PFSK-1 (cell line): ENCODE measurements around the gene PRDM12.

Source experiments
- FOXP2 ChIP-seq: optimal IDR thresholded peaks from 2 replicates; pipeline ENCODE3; 2011; ENCODE audit warnings: borderline replicate concordance, control low read depth, inconsistent platforms; ENCODE audit not compliant: insufficient read depth; ENCODE audit errors: extremely low read length, extremely low read depth
- POLR2AphosphoS5 ChIP-seq: IDR thresholded peaks from 2 replicates; pipeline ENCODE4 v1.6.1; 2012; ENCODE audit warnings: low read depth, mild to moderate bottlenecking, control low read depth, low read length, moderate library complexity
- REST ChIP-seq, 2 experiments: IDR thresholded peaks; 2 replicates each; pipeline versions ENCODE4 v1.6.1 to v1.8.0; 2011 to 2012; ENCODE audit warnings: low read depth in 2 of 2, low read length in 2 of 2, control low read depth in 1 of 2, inconsistent platforms in 1 of 2, mild to moderate bottlenecking in 1 of 2, moderate library complexity in 1 of 2; ENCODE audit not compliant: insufficient read depth in 1 of 2
- SIN3A ChIP-seq: IDR thresholded peaks from 2 replicates; pipeline ENCODE4 v1.6.1; 2012; ENCODE audit warnings: mild to moderate bottlenecking, low read length, moderate library complexity, borderline replicate concordance; ENCODE audit not compliant: insufficient read depth
- TAF1 ChIP-seq: IDR thresholded peaks from 2 replicates; pipeline ENCODE4 v1.6.1; 2012; ENCODE audit warnings: low read length, control low read depth, borderline replicate concordance; ENCODE audit not compliant: insufficient read depth

PRDM12 gene

DNA sequence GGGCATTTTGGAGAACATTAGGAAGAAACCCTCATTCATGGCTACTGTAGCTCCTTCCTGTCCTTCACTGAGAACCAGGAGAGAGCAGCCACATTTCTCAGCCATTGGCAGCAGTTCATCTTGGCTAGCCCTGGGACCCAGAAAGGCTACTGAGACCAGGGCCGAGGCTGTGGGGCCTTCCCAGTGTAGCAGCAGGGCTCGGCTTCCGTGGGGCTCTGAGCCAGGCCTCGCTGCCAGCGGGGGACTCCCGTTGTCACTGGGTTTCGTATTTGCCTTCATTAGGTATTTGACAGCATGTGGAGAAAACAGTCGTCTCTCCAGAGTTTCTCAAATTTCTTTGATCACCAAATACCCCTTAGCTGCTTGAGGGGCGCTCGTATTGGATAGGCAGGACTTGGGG lies 37.3 kb upstream of the PRDM12 start:
- TF ChIP-seq FOXP2 (no peak), SIN3A (no peak), REST (IDR thresholded peaks at IDR 0.05; ENCODE audit: insufficient read depth in 1 of 2, low read depth in 2 of 2, low read length in 2 of 2) (no peak), POLR2AphosphoS5 (no peak), TAF1 (no peak)

GRCh38 chr9:130627896-130628792 lies 36.2 kb upstream of the PRDM12 start:
- no peak for TF ChIP-seq TAF1
- no peak for TF ChIP-seq SIN3A
- TF ChIP-seq POLR2AphosphoS5 = no peak
- no peak for TF ChIP-seq FOXP2
- no peak for TF ChIP-seq REST (IDR thresholded peaks at IDR 0.05; ENCODE audit: insufficient read depth in 1 of 2, low read depth in 2 of 2, low read length in 2 of 2)

GRCh38 chr9:130629443-130630070 lies 34.8 kb upstream of the PRDM12 start:
- TF ChIP-seq TAF1 (no peak), REST (IDR thresholded peaks at IDR 0.05; ENCODE audit: insufficient read depth in 1 of 2, low read depth in 2 of 2, low read length in 2 of 2) (no peak), SIN3A (no peak), FOXP2 (no peak), POLR2AphosphoS5 (no peak)

DNA sequence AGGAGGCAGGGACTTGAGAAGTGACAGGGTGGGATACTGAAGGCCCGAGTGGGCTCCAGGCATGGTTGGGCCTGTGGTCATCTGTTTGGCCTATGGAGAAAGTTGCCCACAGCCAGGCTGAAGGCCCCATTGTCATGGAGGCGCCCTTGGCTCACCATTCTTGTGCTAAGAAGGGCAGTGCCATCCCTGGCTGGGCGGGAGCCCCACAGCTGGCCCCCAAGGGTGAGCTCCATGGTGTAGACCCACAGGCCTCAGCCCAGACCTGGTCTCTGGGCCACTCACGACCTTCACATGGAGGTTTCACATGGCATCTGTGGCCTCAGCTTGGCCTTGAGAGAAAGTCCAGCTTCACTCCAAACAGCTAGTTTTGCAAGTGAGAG lies 34.3 kb upstream of the PRDM12 start:
- TF ChIP-seq POLR2AphosphoS5 (no peak), TAF1 (no peak), SIN3A (no peak), REST (IDR thresholded peaks at IDR 0.05; ENCODE audit: insufficient read depth in 1 of 2, low read depth in 2 of 2, low read length in 2 of 2) (no peak), FOXP2 (no peak)
